Neuronal stem cell (in vitro differentiated cells): ENCODE results near the gene AOPEP.

Source experiments
- DNase-seq: peaks from one replicate; pipeline ENCODE4 v3.0.0-alpha.2; 2013; ENCODE audit warnings: low spot score
- H2AFZ ChIP-seq: one replicate; pipeline ENCODE4 v1.6.1; 2013; ENCODE audit warnings: mild to moderate bottlenecking, low read length, inconsistent platforms
- H2AK5ac ChIP-seq: 2 replicates; pipeline ENCODE4 v1.6.1; 2013; ENCODE audit warnings: low read depth, mild to moderate bottlenecking, inconsistent platforms, low read length, moderate library complexity, mixed read lengths
- H2BK120ac ChIP-seq: 2 replicates; pipeline ENCODE4 v1.6.1; 2013; ENCODE audit warnings: low read depth, mild to moderate bottlenecking, inconsistent platforms, low read length, moderate library complexity, mixed read lengths
- H2BK12ac ChIP-seq: one replicate; pipeline ENCODE4 v1.6.1; 2013; ENCODE audit warnings: low read length, inconsistent platforms
- H2BK15ac ChIP-seq: 2 replicates; pipeline ENCODE4 v1.6.1; 2013; ENCODE audit warnings: mild to moderate bottlenecking, low read length, inconsistent platforms, mixed read lengths
- H2BK5ac ChIP-seq: one replicate; pipeline ENCODE4 v1.6.1; 2013; ENCODE audit warnings: inconsistent platforms, mild to moderate bottlenecking, low read length, moderate library complexity
- H3K14ac ChIP-seq: one replicate; pipeline ENCODE4 v1.6.1; 2013; ENCODE audit warnings: low read length, inconsistent platforms
- H3K18ac ChIP-seq: 2 replicates; pipeline ENCODE4 v1.6.1; 2013; ENCODE audit warnings: low read length, inconsistent platforms
- H3K23ac ChIP-seq: 2 replicates; pipeline ENCODE4 v1.6.1; 2013; ENCODE audit warnings: low read depth, mild to moderate bottlenecking, mixed read lengths, low read length, inconsistent platforms; ENCODE audit not compliant: poor library complexity
- H3K27ac ChIP-seq: replicated peaks from 3 replicates; pipeline ENCODE4 v1.5.1; 2013; ENCODE audit warnings: low read length, inconsistent platforms
- H3K27me3 ChIP-seq, 3 experiments: 2 replicates each; pipeline ENCODE4 v1.6.1; 2013; ENCODE audit warnings: low read length in 3 of 3, mild to moderate bottlenecking in 2 of 3, inconsistent platforms in 1 of 3, low read depth in 1 of 3, mixed read lengths in 1 of 3, moderate library complexity in 1 of 3; ENCODE audit not compliant: control insufficient read depth in 3 of 3, insufficient read depth in 3 of 3
- H3K36me3 ChIP-seq, 2 donors: replicated peaks in 1 of 2; 2 replicates each; pipeline ENCODE4 v1.6.1; 2013; ENCODE audit warnings: low read length in 2 of 2; ENCODE audit not compliant: control insufficient read depth in 2 of 2, insufficient read depth in 2 of 2
- H3K4ac ChIP-seq: 2 replicates; pipeline ENCODE4 v1.6.1; 2013; ENCODE audit warnings: inconsistent platforms, mild to moderate bottlenecking, low read length, moderate library complexity
- H3K4me1 ChIP-seq, 2 donors: 1 replicate in 1 of 2; 2 replicates in 1 of 2; pipeline ENCODE4 v1.6.1; 2013; ENCODE audit warnings: low read length in 2 of 2, low read depth in 1 of 2; ENCODE audit not compliant: control insufficient read depth in 2 of 2, insufficient read depth in 1 of 2
- H3K4me2 ChIP-seq: one replicate; pipeline ENCODE4 v1.6.1; 2013; ENCODE audit warnings: mild to moderate bottlenecking, low read length, inconsistent platforms; ENCODE audit not compliant: insufficient read depth, poor library complexity, severe bottlenecking
- H3K4me3 ChIP-seq, 2 donors: 2 replicates each; pipeline ENCODE4 v1.5.1; 2013; ENCODE audit warnings: low read length in 2 of 2, mild to moderate bottlenecking in 2 of 2, inconsistent platforms in 1 of 2, moderate library complexity in 1 of 2
- H3K79me1 ChIP-seq: one replicate; pipeline ENCODE4 v1.6.1; 2013; ENCODE audit warnings: low read depth, mild to moderate bottlenecking, inconsistent platforms, low read length, moderate library complexity
- H3K9ac ChIP-seq: one replicate; pipeline ENCODE4 v1.6.1; 2013; ENCODE audit warnings: mild to moderate bottlenecking, low read depth, low read length, inconsistent platforms; ENCODE audit not compliant: poor library complexity
- H3K9me3 ChIP-seq, 2 donors: replicated peaks in 1 of 2; 2 replicates each; pipeline versions ENCODE3 to v1.6.1; 2013; ENCODE audit warnings: low read length in 2 of 2, mild to moderate bottlenecking in 2 of 2, inconsistent platforms in 1 of 2, low read depth in 1 of 2, mixed read lengths in 1 of 2, moderate library complexity in 1 of 2; ENCODE audit not compliant: control insufficient read depth in 2 of 2, insufficient read depth in 1 of 2
- H4K8ac ChIP-seq: one replicate; pipeline ENCODE4 v1.6.1; 2013; ENCODE audit warnings: low read depth, mild to moderate bottlenecking, inconsistent platforms, low read length, moderate library complexity
- H4K91ac ChIP-seq: one replicate; pipeline ENCODE4 v1.6.1; 2013; ENCODE audit warnings: low read length, low read depth, mild to moderate bottlenecking, inconsistent platforms; ENCODE audit not compliant: poor library complexity
- WGBS, 2 donors: extraction: QIAGEN DNeasy Blood & Tissue Kit; methylation state at CpG; one replicate each; pipeline ENCODE4 v1.1.7; 2013; ENCODE audit warnings: missing lambda C conversion rate in 2 of 2, mixed read lengths in 1 of 2; ENCODE audit not compliant: insufficient read length in 2 of 2, insufficient replicate concordance in 1 of 2; ENCODE audit errors: extremely low coverage in 2 of 2; 5-methylcytosine and 5-hydroxymethylcytosine counted together

Gene AOPEP

DNA sequence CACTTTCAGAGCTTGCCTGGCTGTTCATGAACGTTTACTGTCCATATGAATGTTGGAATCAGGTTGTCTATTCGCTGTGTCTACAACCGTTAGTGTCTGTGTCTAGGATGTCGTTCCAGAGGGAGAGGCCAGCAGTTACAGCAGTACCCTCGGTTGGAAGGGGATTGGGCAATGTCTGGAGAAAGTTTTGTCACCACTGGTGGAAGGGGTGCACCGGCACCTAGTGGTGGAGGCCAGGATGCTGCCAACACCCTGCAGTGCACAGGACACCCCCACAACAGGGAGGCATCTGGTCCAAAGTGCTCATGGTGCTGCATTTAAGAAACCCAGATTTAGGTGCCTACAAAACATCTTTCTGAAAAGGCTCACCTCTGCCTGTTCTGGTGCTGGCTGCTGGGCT lies 370.3 kb downstream of the AOPEP start:
- Histone ChIP-seq H3K9ac (no peak overlapping the region), H3K9me3 (no peaks in the 10 kb centered on the region), H4K91ac (no peak overlapping the region), H3K27ac (no peak overlapping the region), H2AFZ (no peak overlapping the region), H3K18ac (no peak overlapping the region), H2BK120ac (no peak overlapping the region), H3K4me2 (no peak overlapping the region), H3K79me1 (no peaks in the 10 kb centered on the region), H2BK12ac (no peak overlapping the region), H4K8ac (no peak overlapping the region), H2BK15ac (no peak overlapping the region), H2BK5ac (no peak overlapping the region), H3K4ac (no peak overlapping the region), H2AK5ac (no peak overlapping the region), H3K4me1 (peaks cover 19 to 25% of the 10 kb centered on the region in 2 donors), H3K14ac (no peak overlapping the region), H3K36me3 (peaks cover 5 to 44% of the 10 kb centered on the region in 2 donors), H3K4me3 (no peak overlapping the region), H3K23ac (no peak overlapping the region), H3K27me3 (no peaks in the 10 kb centered on the region)
- no peak for DNase-seq
- WGBS, 2 donors = no CpG with 5 or more reads among the region's 6 CpGs

DNA sequence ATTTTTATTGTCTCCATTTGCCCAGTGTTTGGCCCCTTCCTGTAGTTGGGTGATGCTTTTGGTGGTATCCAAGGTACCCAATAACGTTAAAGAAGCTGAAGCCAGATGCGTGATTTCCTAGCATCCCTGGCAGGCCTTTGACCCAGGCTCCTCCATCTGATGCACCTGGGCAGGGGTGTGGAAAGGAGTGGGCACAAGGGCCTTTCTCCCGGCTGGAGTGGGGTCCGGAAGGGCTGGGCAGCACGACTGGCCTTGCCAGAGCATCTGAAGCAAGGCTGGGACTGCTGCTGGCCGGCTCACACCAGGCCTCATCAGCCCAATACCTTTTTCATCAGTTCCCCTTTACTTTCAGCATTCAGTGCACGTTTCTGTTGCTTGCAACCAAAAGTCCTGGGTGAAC lies 370.8 kb downstream of the AOPEP start:
- H3K4me1 ChIP-seq = peaks cover 15 to 23% of the 10 kb centered on the region in 2 donors
- H2BK12ac ChIP-seq = no peak overlapping the region

DNA sequence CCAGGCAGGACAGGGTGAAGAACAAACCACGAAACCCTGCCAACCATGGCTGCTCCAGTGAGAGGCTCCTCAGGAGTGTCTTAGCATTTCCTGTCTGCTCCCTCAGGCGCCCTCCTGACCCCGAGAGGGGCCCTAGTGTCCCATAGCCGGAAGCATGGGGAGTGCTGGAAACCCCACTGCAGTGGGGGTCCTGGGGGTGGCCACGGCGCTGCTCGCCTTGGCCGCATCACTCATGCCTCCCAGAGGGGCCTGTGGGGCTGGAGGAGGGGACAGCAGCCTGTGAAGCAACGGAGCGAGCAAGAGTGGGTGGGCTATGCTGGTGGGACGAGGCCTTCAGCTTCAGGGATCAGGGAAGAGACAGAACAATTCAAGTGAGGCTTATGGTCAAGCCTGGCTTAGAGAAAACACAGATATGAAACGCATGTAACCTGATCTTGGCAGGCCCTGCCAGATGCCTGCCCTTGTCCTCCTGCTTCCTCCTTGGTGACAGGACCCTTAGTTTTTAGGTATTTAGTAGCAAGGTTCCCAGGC lies 372.0 kb downstream of the AOPEP start:
- H3K4me3 ChIP-seq = no peak overlapping the region
- no peak overlapping the region for H4K8ac ChIP-seq
- peaks cover 5 to 53% of the 10 kb centered on the region in 2 donors for H3K36me3 ChIP-seq
- H2BK120ac ChIP-seq = no peak overlapping the region
- H3K27me3 ChIP-seq = no peaks in the 10 kb centered on the region
- H3K4me2 ChIP-seq = no peak overlapping the region
- no peak overlapping the region for H3K27ac ChIP-seq
- H3K9ac ChIP-seq = no peak overlapping the region
- H4K91ac ChIP-seq = no peak overlapping the region
- no peaks in the 10 kb centered on the region for H3K9me3 ChIP-seq
- H2BK15ac ChIP-seq = no peak overlapping the region
- no peak for DNase-seq
- no CpG with 5 or more reads among the region's 12 CpGs for WGBS, 2 donors
- no peak overlapping the region for H2AK5ac ChIP-seq
- H3K4ac ChIP-seq = no peak overlapping the region
- H3K4me1 ChIP-seq = peaks cover 7 to 19% of the 10 kb centered on the region in 2 donors
- H2BK5ac ChIP-seq = no peak overlapping the region
- no peak overlapping the region for H3K18ac ChIP-seq
- no peak overlapping the region for H2BK12ac ChIP-seq
- no peak overlapping the region for H3K14ac ChIP-seq
- H2AFZ ChIP-seq = no peak overlapping the region
- H3K79me1 ChIP-seq = no peaks in the 10 kb centered on the region
- no peak overlapping the region for H3K23ac ChIP-seq

More for the DNA sequence above, 370.8 kb downstream of the AOPEP start:
- H2BK15ac ChIP-seq = no peak overlapping the region
- H3K18ac ChIP-seq = no peak overlapping the region
- no peak overlapping the region for H3K4me2 ChIP-seq
- no peak overlapping the region for H3K27ac ChIP-seq
- no peak overlapping the region for H4K91ac ChIP-seq
- H3K36me3 ChIP-seq = peaks cover 5 to 47% of the 10 kb centered on the region in 2 donors
- H3K9me3 ChIP-seq = no peaks in the 10 kb centered on the region
- DNase-seq = no peak
- no peak overlapping the region for H3K4ac ChIP-seq
- H3K14ac ChIP-seq = peak overlapping the region; percentile 40
- no peaks in the 10 kb centered on the region for H3K27me3 ChIP-seq
- H3K79me1 ChIP-seq = no peaks in the 10 kb centered on the region
- H4K8ac ChIP-seq = no peak overlapping the region
- no peak overlapping the region for H2BK120ac ChIP-seq
- no CpG with 5 or more reads among the region's 7 CpGs for WGBS, 2 donors
- H2BK5ac ChIP-seq = no peak overlapping the region
- H3K23ac ChIP-seq = no peak overlapping the region
- H3K4me3 ChIP-seq = no peak overlapping the region
- H2AFZ ChIP-seq = no peak overlapping the region
- no peak overlapping the region for H2AK5ac ChIP-seq
- peak overlapping the region; percentile 5 for H3K9ac ChIP-seq

DNA sequence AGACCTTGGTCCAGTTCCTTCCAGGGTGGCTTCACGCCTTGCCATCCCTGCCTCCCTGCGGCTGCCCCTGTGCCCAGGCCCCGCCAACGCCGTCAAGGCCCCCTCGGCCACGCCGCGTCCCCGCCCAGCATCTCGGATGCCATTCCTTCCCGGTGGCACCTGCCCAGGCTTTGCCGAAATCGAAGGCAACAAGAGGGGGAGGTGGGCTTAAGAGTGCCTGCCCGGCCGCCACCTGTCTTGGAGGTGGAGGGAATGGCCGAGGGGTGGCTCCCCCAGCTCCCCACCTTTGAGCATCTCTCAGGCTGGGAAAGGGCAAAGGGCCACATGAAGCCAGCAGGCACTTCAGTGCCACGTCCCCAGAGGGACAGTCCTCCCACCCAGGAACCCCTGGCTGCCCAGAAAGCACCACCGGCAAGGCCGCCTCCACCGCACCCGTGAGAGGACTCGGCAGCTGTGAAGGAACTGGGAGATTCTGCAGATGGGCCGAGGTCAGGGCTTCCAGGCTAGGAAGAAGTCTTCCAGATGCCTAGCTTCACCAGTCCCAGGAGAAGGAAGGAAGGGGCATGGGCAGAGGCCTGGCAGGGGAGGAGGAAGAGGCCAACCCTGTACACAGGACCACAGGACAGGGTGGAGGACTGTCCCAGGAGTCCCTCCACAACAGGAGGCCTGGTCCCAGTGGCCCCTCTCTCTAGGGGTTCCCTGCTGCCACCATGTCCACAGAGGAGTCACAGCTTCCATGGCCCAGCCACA lies 373.0 kb downstream of the AOPEP start:
- H3K27ac ChIP-seq = no peak overlapping the region
- no peak overlapping the region for H3K9ac ChIP-seq
- peak overlapping the region; percentile 26 for H3K18ac ChIP-seq
- no peaks in the 10 kb centered on the region for H3K27me3 ChIP-seq
- no peak for DNase-seq
- H2AFZ ChIP-seq = no peak overlapping the region
- no peak overlapping the region for H3K4ac ChIP-seq
- no CpG with 5 or more reads among the region's 24 CpGs for WGBS, 2 donors
- no peak overlapping the region for H2BK5ac ChIP-seq
- H3K23ac ChIP-seq = peak overlapping the region; percentile 47
- no peak overlapping the region for H2BK12ac ChIP-seq
- H3K9me3 ChIP-seq = no peaks in the 10 kb centered on the region
- no peaks in the 10 kb centered on the region for H3K79me1 ChIP-seq
- H4K91ac ChIP-seq = no peak overlapping the region
- peak overlapping the region; percentile 48 for H2AK5ac ChIP-seq
- H3K36me3 ChIP-seq = peaks cover 5 to 60% of the 10 kb centered on the region in 2 donors
- H3K4me1 ChIP-seq = peaks cover 7 to 16% of the 10 kb centered on the region in 2 donors
- no peak overlapping the region for H2BK120ac ChIP-seq
- H2BK15ac ChIP-seq = peak overlapping the region; percentile 3
- no peak overlapping the region for H3K4me3 ChIP-seq
- H3K14ac ChIP-seq = peak overlapping the region; percentile 42
- H4K8ac ChIP-seq = no peak overlapping the region
- no peak overlapping the region for H3K4me2 ChIP-seq
